ENCODE measurements around the gene TIMD4.
A peak's percentile ranks its signal among the peaks of the same experiment; 100 is the strongest.
"Not testable (repeated sequence)": the region's sequence is repeated elsewhere in the genome, so short reads cannot be mapped to it uniquely, and the experiment has no call there.

TIMD4 gene

DNA sequence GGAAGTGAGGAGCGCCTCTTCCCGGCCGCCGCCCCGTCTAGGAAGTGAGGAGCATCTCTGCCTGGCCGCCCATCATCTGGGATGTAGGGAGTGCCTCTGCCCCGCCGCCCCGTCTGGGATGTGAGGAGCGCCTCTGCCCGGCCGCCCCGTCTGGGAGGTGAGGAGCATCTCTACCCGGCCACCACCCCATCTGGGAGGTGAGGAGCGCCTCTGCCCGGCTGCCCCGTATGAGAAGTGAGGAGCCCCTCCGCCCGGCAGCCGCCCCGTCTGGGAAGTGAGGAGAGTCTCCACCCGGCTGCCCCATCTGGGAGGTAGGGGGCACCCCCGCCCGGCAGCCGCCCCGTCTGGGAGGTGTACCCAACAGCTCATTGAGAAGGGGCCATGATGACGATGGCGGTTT is 22.6 kb downstream of the TIMD4 start:
- not testable (repeated sequence) for H3K4me3 Mint-ChIP-seq; DNase-seq (ENCODE audit: low spot score in 2 of 2); H3K9me3 Mint-ChIP-seq; H3K36me3 Mint-ChIP-seq; ATAC-seq; H3K27ac Mint-ChIP-seq
- H3K4me1 Mint-ChIP-seq, result peaks cover 32% of the 10 kb centered on the region

DNA sequence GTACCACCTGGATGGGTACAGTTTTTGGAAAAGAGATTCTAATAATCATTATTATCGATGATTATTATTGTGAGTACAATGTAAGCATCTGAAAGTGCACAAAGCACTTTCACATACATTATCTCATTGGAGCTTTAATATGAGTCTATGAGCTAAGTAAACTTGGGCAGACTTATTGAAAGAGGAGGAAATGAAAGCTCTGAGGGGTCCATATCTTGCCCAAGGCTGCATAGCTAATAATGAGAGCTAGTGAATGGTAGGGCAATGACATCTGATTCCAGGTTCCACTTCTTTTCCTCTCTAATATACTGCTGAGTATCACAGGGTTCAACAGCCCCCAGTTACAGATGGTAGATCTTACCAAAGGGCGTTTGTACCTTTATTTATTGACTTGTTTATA is 26.1 kb downstream of the TIMD4 start:
- Mint-ChIP-seq H3K36me3 (peaks cover 4% of the 10 kb centered on the region), H3K9me3 (no peaks in the 10 kb centered on the region), H3K4me3 (no peak overlapping the region), H3K27ac (no peak overlapping the region), H3K4me1 (peaks cover 41% of the 10 kb centered on the region)
- DNase-seq (ENCODE audit: low spot score in 2 of 2) (no peak), ATAC-seq (no peak)

DNA sequence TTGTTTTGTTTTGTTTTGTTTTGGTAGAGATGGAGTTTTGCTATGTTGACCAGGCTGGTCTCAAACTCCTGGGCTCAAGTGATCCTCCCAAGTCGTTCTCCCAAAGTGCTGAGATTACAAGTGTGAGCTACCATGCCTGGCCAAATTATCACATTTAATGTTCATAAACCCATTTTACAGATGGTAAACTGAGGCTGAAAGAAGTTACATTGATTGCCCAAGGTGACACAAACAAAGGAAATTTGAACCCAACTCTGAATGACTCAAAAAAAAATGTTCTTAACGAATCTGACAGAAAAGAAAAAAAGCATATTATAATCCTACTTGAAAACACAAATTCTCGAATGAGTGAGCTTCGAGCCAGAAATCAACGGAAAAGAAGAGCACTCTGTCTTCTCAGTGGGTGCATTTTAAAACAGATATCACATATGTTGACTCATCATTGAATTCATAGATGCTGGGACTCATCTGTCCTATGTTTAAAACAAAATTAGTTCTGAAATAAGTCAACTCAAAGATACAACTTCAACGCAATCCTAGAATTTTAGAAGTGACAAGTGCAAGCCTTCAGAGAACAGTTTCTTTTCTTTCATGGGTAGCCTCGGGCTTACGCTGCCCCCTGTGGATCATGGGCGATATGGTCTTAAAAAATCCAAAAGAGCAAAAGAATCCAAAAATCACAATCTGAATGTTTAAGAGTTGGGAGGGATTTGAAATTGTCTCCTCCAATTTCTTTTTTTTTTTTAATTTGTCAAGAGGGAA is 28.4 kb downstream of the TIMD4 start:
- Mint-ChIP-seq H3K4me1 (peaks cover 38% of the 10 kb centered on the region), H3K9me3 (peaks cover 2% of the 10 kb centered on the region), H3K36me3 (no peaks in the 10 kb centered on the region), H3K4me3 (peak overlapping the region; percentile 26), H3K27ac (peak overlapping the region; percentile 9)
- DNase-seq (ENCODE audit: low spot score in 2 of 2), result peak; percentile 22 to 66
- peak; percentile 92 for ATAC-seq

DNA sequence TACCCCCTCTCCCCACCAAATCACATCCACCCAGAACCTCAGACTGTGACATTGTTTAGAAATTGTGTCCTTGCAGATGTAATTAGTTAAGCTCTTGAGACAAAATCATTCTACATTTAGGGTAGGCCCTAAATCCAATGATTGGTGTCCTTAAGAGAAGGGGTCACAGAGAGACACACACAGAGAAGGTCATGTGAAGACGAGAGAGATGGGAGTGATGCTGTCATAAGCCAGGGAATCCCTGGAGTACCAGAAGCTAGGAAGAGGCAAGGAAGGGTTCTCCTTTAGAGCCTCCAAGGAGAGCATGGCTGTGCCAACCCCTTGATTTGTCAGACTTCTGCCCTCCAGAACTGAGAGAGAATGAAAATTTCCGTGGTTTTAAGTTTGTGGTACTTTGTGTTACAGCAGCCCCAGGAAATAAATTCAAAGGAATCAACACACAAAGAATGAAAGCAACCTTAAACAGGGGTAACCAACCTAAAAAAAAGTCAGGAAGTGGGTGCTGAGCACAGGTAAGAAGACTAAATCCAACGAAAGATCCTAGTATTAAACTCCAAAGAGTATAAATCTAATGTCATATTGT is 33.6 kb downstream of the TIMD4 start:
- ATAC-seq (peak; percentile 69), DNase-seq (ENCODE audit: low spot score in 2 of 2) (peak in 1 of 2 donors; percentile 56)
- Mint-ChIP-seq H3K27ac (peak overlapping the region; percentile 7), H3K36me3 (no peaks in the 10 kb centered on the region), H3K4me1 (peaks cover 45% of the 10 kb centered on the region), H3K9me3 (peaks cover 6% of the 10 kb centered on the region), H3K4me3 (no peak overlapping the region)

DNA sequence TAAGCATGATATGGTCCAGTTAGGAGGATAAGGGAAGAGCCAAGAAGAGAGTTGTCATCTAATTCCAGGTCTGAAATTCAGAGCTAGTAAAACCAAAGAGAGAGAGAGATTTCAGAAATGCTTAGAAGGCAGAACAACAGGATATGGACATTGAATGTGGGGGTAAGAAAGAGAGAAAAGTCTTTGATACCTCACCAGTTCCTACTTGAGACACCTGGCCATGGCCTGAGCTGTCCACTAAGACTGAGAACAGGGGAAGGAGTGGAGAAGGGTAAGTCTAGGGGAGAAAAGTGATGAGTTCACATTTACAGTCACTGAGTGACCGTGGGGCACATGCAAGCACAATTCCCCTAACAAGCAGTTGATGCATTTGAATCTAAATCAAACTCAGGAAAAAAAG is 35.5 kb downstream of the TIMD4 start:
- Mint-ChIP-seq H3K36me3 (no peaks in the 10 kb centered on the region), H3K4me1 (peaks cover 43% of the 10 kb centered on the region), H3K4me3 (no peak overlapping the region)

DNA sequence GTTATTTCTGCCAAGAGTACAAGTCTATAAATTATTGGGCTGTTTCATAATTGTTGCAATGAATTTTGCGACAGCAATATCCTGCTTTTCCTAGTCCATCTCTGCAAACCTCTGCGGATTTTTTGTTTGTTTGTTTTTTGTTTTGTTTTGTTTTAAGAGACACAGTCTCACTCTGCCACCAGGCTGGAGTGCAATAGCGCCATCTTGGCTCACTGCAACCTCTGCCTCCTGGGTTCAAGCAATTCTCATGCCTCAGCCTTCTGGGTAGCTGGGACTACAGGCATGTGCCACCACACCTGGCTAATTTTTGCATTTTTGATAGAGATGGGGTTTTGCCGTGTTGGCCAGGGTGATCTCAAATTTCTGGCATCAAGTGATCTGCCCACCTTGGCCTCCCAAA is 37.3 kb downstream of the TIMD4 start:
- not testable (repeated sequence) for H3K27ac Mint-ChIP-seq; H3K4me3 Mint-ChIP-seq; DNase-seq (ENCODE audit: low spot score in 2 of 2); ATAC-seq; H3K36me3 Mint-ChIP-seq; H3K9me3 Mint-ChIP-seq
- H3K4me1 Mint-ChIP-seq, result peaks cover 51% of the 10 kb centered on the region

More for the DNA sequence above, 35.5 kb downstream of the TIMD4 start:
- peaks cover 6% of the 10 kb centered on the region for H3K9me3 Mint-ChIP-seq
- H3K27ac Mint-ChIP-seq, result no peak overlapping the region
- no peak for DNase-seq (ENCODE audit: low spot score in 2 of 2)
- no peak for ATAC-seq

DNA sequence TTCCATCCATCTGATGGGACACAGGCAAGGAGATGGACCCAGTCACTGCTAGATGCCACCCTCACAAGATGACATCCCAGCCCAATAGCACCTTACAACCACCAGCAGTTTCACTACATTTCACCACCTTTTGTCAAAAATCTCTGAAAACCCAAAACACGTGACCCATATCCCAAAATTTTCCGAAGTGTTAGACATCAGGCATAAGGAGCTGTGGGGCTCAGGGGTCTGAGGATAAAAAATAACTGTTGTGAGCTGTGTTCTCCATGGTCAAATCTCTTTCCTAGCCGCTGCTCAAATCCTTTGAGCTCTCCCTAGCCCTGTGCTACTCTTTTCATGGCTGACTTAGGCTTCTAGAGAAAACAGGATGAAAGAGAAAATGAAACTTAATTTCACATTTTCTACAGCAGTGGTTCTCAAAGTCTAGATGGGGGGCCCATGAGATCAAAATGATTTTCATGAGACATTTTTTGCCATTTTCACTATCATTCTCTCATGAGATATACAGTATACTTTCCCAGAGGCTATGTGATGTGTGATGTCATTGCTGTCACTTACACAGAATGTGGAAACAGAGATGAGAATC is 40.7 kb downstream of the TIMD4 start:
- peak overlapping the region; percentile 74 for H3K27ac Mint-ChIP-seq
- H3K36me3 Mint-ChIP-seq, result peaks cover 6% of the 10 kb centered on the region
- H3K9me3 Mint-ChIP-seq, result peaks cover 2% of the 10 kb centered on the region
- DNase-seq (ENCODE audit: low spot score in 2 of 2) (no peak), ATAC-seq (peak; percentile 40)
- peak overlapping the region; percentile 37 for H3K4me3 Mint-ChIP-seq
- H3K4me1 Mint-ChIP-seq, result peaks cover 49% of the 10 kb centered on the region

DNA sequence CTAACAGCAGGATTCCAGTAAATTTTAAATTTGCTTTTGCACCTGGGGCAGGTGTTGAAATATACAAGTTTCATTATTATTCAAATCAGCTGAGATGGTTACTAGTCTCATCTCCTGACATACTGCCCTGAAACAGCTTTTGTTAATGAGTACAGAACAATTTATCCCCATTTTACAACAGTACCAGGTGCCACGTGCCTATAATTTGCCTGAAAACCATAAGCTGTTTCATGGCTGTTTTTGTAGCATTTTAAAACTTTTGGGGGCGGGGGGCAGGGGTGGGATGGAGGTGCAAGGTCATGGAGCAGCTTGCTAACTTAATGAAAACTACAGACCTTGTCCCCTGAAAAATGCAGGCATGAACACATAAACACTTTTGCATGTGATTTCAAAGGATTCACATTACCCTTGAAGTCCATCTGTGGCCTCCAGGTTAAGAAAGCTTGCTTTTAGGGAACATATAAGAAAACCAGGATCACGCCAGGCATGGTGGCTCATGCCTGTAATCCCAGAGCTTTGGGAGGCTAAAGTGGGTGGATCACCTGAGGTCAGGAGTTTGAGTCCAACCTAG is 42.1 kb downstream of the TIMD4 start:
- H3K27ac Mint-ChIP-seq, result peak overlapping the region; percentile 77
- ATAC-seq (peak; percentile 29), DNase-seq (ENCODE audit: low spot score in 2 of 2) (no peak)
- H3K9me3 Mint-ChIP-seq, result no peaks in the 10 kb centered on the region
- peaks cover 6% of the 10 kb centered on the region for H3K36me3 Mint-ChIP-seq
- peak overlapping the region; percentile 37 for H3K4me3 Mint-ChIP-seq
- peaks cover 47% of the 10 kb centered on the region for H3K4me1 Mint-ChIP-seq

DNA sequence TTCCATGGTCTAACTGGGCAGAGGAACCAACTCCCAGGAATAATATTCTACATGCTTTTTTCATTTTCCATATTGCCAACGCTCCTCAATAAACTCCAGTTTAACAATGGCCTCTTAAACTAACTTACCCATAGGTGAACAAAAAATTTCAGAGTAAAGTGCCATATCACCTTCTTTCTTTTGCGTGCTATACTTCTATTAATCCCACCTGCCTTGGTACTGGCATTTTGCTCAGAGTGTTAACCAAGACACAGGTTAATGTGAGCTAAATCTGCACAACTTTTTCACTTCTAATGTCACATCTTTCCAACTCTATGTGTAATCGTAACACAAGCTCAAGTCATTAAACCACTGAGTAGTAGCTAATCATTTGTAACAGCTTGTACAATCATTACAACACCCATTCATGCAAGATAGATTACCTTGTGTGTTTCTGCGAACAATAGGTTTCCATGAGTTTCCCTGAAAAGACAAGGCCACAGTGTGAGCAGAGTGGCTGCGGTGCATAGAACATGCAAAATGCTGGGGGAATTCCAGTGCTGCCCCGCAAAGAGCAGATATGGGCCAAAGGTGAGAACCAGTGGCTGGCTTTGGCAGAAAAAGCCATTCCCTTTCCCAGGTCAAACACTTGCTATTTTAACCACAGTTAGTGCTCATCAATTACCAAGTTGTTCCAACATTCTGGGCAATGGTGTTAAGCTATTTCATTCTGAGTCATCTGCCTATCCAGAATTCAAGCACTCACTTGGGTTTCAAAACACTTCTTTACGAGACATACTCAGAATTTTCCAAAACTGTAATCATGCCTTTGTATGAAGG is 42.8 kb downstream of the TIMD4 start:
- peak overlapping the region; percentile 46 for H3K4me3 Mint-ChIP-seq
- peaks cover 6% of the 10 kb centered on the region for H3K36me3 Mint-ChIP-seq
- ATAC-seq (peak; percentile 92), DNase-seq (ENCODE audit: low spot score in 2 of 2) (peak; percentile 47 to 89)
- H3K9me3 Mint-ChIP-seq, result no peaks in the 10 kb centered on the region
- peak overlapping the region; percentile 77 for H3K27ac Mint-ChIP-seq
- peaks cover 51% of the 10 kb centered on the region for H3K4me1 Mint-ChIP-seq

DNA sequence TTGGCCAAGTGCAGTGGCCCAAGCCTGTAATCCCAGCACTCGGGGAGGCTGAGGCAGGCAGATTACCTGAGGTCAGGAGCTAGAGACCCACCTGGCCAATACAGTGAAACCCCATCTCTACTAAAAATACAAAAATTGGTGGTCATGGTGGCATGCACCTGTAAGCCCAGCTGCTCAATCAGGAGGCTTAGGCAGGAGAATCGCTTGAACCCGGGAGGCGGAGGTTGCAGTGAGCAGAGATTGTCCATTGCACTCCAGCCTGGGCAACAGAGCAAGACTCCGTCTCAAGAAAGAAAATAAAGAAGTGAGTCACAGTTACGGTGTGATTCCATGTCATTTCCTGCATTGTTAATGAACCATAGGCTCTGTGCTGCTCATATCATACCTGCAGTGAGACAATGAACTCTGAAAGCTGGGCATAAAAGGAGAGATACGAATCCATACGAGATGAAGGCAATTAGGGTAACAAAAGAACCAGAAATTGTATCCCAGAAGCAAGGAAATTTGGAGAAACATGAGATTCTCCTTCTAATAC is 44.6 kb downstream of the TIMD4 start:
- ATAC-seq, result no peak

DNA sequence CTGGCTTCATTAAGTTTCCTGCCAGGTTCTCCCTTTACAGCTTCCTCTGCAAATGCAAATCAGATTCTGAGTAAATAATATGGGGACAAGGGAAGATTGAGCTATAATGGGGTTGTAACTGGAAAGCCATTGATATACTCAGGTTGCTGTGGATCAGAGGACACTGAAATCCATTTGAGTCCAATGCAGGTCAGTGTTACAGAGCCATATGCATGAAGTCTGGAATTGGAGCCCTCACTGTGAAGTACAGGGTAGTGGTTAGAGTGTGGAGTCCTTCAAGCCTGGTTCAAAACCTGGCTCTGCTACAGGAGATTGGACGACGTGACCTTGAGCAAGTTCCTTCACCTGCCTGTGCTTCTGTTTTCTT is 48.7 kb downstream of the TIMD4 start:
- H3K27ac Mint-ChIP-seq, result peak overlapping the region; percentile 94
- peak overlapping the region; percentile 61 for H3K4me3 Mint-ChIP-seq
- H3K4me1 Mint-ChIP-seq, result peaks cover 42% of the 10 kb centered on the region
- DNase-seq (ENCODE audit: low spot score in 2 of 2) (no peak), ATAC-seq (no peak)
- H3K36me3 Mint-ChIP-seq, result no peaks in the 10 kb centered on the region
- H3K9me3 Mint-ChIP-seq, result no peaks in the 10 kb centered on the region

More for the DNA sequence above, 44.6 kb downstream of the TIMD4 start:
- no peak overlapping the region for H3K4me3 Mint-ChIP-seq
- H3K9me3 Mint-ChIP-seq, result no peaks in the 10 kb centered on the region
- H3K36me3 Mint-ChIP-seq, result peaks cover 6% of the 10 kb centered on the region
- DNase-seq (ENCODE audit: low spot score in 2 of 2), result no peak
- H3K4me1 Mint-ChIP-seq, result peaks cover 63% of the 10 kb centered on the region
- H3K27ac Mint-ChIP-seq, result no peak overlapping the region

DNA sequence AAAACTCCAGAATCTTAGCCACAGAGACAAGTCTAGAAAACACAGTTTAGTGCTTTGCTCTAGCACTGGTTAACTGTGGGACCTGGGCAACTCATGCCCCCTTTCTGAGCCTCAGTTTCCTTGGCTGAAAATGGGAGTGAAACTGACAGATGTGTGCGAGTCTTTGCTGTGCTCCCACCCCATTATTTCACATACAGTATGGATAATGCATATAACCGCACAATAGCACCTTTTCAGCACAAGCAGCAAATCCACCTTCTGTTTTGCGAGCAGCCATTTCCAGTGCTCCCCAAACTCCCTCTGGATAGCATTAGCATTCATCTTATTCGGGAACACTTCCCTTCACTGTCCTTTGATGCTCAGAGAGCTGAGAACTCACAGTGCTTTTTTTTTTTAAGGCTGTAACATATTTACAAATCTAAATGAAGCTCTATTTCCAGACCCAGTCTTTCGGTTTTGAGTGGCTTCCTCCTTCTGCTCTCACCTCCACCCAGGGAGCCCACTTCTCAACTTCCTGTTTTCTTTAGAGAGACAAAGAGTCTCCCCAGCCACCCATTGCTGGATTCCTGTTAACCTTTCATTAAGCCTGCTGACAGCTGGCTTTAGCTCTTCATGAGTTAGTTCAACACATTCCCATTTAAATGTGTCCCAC is 49.2 kb downstream of the TIMD4 start:
- Mint-ChIP-seq H3K4me1 (peaks cover 37% of the 10 kb centered on the region), H3K4me3 (peak overlapping the region; percentile 61), H3K9me3 (no peaks in the 10 kb centered on the region), H3K36me3 (no peaks in the 10 kb centered on the region), H3K27ac (peak overlapping the region; percentile 94)
- DNase-seq (ENCODE audit: low spot score in 2 of 2), result no peak
- ATAC-seq, result peak; percentile 77

DNA sequence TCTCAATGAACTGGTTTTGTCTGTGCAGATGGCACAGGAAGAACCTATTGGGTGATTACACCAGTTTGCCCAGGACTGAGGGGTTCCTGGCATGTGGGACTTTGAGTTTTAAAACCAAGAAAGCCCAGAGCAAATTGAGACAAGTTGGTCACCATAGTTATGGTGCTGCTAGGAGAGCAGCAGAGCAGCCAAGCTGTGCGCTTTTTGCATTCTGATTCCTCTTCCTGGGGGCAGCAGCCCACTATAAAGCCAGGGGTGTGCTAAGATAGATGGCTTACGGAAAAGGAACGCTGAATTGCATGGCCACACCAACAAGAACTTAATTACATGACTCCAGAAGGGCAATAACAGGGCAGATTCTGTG is 49.7 kb downstream of the TIMD4 start:
- Mint-ChIP-seq H3K9me3 (no peaks in the 10 kb centered on the region), H3K4me3 (peak overlapping the region; percentile 61), H3K36me3 (no peaks in the 10 kb centered on the region), H3K27ac (peak overlapping the region; percentile 94), H3K4me1 (peaks cover 32% of the 10 kb centered on the region)
- no peak for ATAC-seq
- DNase-seq (ENCODE audit: low spot score in 2 of 2), result no peak

DNA sequence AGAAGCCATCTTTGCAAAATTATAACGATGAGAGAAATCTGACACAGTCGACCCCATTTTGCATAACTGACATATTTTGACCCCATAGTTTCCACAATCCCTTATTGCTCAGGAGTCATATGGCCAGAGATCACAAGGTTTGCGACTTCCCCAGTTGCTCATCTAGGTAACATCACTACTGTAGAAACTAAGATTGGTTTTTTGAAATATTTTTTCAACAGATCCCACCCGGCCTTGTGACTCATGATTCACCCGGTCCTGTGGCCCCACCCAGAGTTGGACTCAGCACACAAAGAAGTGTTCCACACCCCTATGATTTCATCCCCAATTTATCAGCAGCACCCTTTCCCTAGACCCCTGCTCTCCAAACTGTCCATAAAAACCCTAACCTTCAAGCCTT is 50.2 kb downstream of the TIMD4 start:
- ATAC-seq (peak; percentile 54), DNase-seq (ENCODE audit: low spot score in 2 of 2) (no peak)
- Mint-ChIP-seq H3K4me1 (peaks cover 29% of the 10 kb centered on the region), H3K36me3 (no peaks in the 10 kb centered on the region), H3K4me3 (peak overlapping the region; percentile 61), H3K27ac (peak overlapping the region; percentile 94), H3K9me3 (no peaks in the 10 kb centered on the region)
